OCI-LY3 (cell line): ENCODE results near the gene DHCR7.
A peak's percentile ranks its signal among the peaks of the same experiment; 100 is the strongest.
"Not testable (repeated sequence)": the region's sequence is repeated elsewhere in the genome, so short reads cannot be mapped to it uniquely, and the experiment has no call there.

ENCODE experiments used
- H2AFZ ChIP-seq: fragments of 200-600, 300-600 bp; shearing (Covaris generic); 2 replicates; pipeline ENCODE4 v1.6.0; 2014; ENCODE audit warnings: antibody characterized with exemption, low read depth, low read length
- H3K27ac ChIP-seq: fragments of 200-600, 300-600 bp; sonication (generic); 2 replicates; pipeline ENCODE4 v1.5.1; 2014; ENCODE audit warnings: mild to moderate bottlenecking, low read length, moderate library complexity, mixed read lengths
- H3K27me3 ChIP-seq: fragments of 200-600, 300-600 bp; sonication (generic); 2 replicates; pipeline ENCODE4 v1.6.1; 2014; ENCODE audit warnings: low read depth, low read length, mixed read lengths
- H3K36me3 ChIP-seq: fragments of 200-600, 300-600 bp; sonication (generic); replicated peaks from 2 replicates; pipeline ENCODE3; 2014; ENCODE audit warnings: low read depth, low read length, mixed read lengths
- H3K4me1 ChIP-seq: fragments of 300-600, 200-600 bp; sonication (generic); 2 replicates; pipeline ENCODE4 v1.6.1; 2014; ENCODE audit warnings: low read length, mixed read lengths
- H3K4me2 ChIP-seq: fragments of 200-600, 300-600 bp; sonication (generic); 2 replicates; pipeline ENCODE4 v1.6.1; 2014; ENCODE audit warnings: low read length, mixed read lengths
- H3K4me3 ChIP-seq: fragments of 300-600, 200-600 bp; sonication (generic); 2 replicates; pipeline ENCODE4 v1.5.1; 2014; ENCODE audit warnings: antibody characterized with exemption, mild to moderate bottlenecking, low read length, moderate library complexity
- H3K79me2 ChIP-seq: fragments of 300-600, 200-600 bp; shearing (Covaris generic); 2 replicates; pipeline ENCODE4 v1.6.1; 2014; ENCODE audit warnings: mild to moderate bottlenecking, low read length, mixed read lengths
- H3K9ac ChIP-seq: fragments of 300-600, 200-600 bp; shearing (Covaris generic); 2 replicates; pipeline ENCODE4 v1.6.0; 2014; ENCODE audit warnings: mild to moderate bottlenecking, low read length, moderate library complexity
- H3K9me3 ChIP-seq: fragments of 200-600, 300-600 bp; shearing (Covaris generic); 2 replicates; pipeline ENCODE4 v1.6.1; 2014; ENCODE audit warnings: low read length, mixed read lengths; ENCODE audit not compliant: insufficient read depth
- H4K20me1 ChIP-seq: fragments of 200-600, 300-600 bp; sonication (generic); 2 replicates; pipeline ENCODE4 v1.6.1; 2016; ENCODE audit warnings: low read length, mixed read lengths; ENCODE audit not compliant: insufficient read depth
- EZH2phosphoT487 ChIP-seq: fragments of 200-600 bp; shearing (Covaris generic); IDR thresholded peaks from 2 replicates; pipeline ENCODE4 v1.6.1; 2018; ENCODE audit warnings: antibody characterized with exemption, mixed run types, low read depth
- TF ChIP-seq, protein P1 (sequence below): fragments of 200-600, 300-600 bp; sonication (generic); IDR thresholded peaks from 2 replicates; pipeline ENCODE4 v1.5.1; 2014; ENCODE audit warnings: antibody characterized with exemption, low read length, low read depth

DHCR7 gene

DNA sequence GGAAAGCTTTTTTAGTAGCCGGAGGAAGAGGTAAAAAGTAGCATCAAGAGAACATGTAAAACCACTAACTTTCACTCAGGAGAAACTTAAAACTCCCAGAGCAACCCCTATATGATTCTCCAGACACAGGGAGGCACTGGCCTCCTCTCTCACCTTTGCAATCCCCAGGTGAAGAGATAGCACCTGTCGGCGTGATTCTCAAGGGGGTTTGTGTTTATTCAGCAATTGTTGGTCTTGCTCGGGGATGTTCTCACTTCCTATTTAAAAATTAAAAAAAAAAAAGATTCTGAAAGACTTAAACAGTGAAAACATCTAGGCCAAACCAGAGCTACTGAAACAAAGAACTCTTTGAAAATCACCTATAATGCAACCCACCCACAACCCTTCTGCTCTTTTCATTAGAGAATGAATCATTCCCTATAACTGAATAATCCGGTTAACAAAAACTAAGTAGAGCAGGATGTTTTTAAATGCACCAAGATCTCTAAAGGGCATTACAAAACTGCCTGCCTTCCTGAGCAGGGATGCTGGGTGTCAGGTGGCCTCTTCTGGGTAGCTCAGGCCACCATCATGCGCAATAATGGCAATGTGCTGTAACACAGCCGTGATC is 24.9 kb downstream of the DHCR7 start:
- Histone ChIP-seq H4K20me1 (no peaks in the 10 kb centered on the region), H3K4me1 (peaks cover 21% of the 10 kb centered on the region), H3K9ac (no peak overlapping the region), H3K27ac (no peak overlapping the region; the same call in 1 of the 2 replicates), H3K4me2 (peak overlapping the region; percentile 21), H3K4me3 (no peak overlapping the region), H2AFZ (no peak overlapping the region), H3K79me2 (no peaks in the 10 kb centered on the region), H3K27me3 (peaks cover 17% of the 10 kb centered on the region), H3K36me3 (no peaks in the 10 kb centered on the region), H3K9me3 (no peaks in the 10 kb centered on the region)
- TF ChIP-seq, protein P1, sequence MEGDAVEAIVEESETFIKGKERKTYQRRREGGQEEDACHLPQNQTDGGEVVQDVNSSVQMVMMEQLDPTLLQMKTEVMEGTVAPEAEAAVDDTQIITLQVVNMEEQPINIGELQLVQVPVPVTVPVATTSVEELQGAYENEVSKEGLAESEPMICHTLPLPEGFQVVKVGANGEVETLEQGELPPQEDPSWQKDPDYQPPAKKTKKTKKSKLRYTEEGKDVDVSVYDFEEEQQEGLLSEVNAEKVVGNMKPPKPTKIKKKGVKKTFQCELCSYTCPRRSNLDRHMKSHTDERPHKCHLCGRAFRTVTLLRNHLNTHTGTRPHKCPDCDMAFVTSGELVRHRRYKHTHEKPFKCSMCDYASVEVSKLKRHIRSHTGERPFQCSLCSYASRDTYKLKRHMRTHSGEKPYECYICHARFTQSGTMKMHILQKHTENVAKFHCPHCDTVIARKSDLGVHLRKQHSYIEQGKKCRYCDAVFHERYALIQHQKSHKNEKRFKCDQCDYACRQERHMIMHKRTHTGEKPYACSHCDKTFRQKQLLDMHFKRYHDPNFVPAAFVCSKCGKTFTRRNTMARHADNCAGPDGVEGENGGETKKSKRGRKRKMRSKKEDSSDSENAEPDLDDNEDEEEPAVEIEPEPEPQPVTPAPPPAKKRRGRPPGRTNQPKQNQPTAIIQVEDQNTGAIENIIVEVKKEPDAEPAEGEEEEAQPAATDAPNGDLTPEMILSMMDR = no peak
- no peak for TF ChIP-seq EZH2phosphoT487

DNA sequence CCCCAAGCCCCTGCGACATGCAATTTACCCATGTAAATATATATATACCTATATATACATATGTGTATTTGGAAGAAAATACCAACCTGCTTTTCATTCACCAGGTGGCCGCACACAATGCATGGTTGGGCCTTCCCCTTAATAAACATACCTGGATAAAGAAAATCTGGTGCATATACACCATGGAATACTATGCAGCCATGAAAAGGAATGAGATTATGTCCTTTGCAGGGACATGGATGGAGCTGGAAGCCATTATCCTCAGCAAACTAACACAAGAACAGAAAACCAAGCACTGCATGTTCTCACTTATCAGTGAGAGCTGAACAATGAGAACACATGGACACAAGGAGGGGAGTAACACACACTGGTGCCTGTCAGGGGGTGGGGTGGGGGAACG is 25.9 kb downstream of the DHCR7 start:
- H3K4me2 ChIP-seq, H2AFZ ChIP-seq, H3K9me3 ChIP-seq, H3K79me2 ChIP-seq, H3K9ac ChIP-seq, H3K4me3 ChIP-seq, H3K27ac ChIP-seq, H3K36me3 ChIP-seq, H4K20me1 ChIP-seq: not testable (repeated sequence)
- peaks cover 21% of the 10 kb centered on the region for H3K4me1 ChIP-seq
- H3K27me3 ChIP-seq = peaks cover 25% of the 10 kb centered on the region

DNA sequence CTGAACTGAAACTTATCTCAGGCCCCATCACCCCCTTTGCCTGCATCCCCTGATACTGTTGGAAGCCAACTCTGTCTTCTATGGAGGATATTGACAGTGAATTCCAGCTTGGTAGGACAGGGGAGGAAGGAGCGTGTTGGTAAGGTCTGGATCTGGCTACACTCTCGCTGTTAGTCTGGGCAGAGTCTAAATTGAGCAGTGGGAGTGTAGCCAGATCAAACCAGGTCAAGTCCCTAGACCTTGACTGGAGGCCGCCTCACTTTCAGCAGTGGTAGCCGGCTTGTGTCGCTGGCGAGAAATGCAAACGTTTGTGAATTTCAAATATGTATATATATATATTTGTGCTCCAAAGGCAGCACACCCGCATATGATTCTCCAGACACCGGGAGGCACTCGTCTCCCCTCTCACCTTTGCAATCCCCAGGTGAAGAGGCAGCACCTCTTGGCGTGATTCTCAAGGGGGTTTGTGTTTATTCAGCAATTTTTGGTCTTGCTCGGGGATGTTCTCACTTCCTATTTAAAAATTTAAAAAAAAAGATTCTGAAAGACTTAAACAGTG is 26.7 kb downstream of the DHCR7 start:
- Histone ChIP-seq H2AFZ (no peak overlapping the region), H3K4me1 (peaks cover 21% of the 10 kb centered on the region), H3K36me3 (no peaks in the 10 kb centered on the region), H3K9ac (no peak overlapping the region), H3K4me3 (no peak overlapping the region), H3K27me3 (peaks cover 26% of the 10 kb centered on the region), H3K27ac (no peak overlapping the region), H3K79me2 (no peaks in the 10 kb centered on the region), H3K4me2 (peak overlapping the region; percentile 36), H3K9me3 (no peaks in the 10 kb centered on the region), H4K20me1 (no peaks in the 10 kb centered on the region)
- TF ChIP-seq, protein P1 = no peak
- no peak for TF ChIP-seq EZH2phosphoT487

DNA sequence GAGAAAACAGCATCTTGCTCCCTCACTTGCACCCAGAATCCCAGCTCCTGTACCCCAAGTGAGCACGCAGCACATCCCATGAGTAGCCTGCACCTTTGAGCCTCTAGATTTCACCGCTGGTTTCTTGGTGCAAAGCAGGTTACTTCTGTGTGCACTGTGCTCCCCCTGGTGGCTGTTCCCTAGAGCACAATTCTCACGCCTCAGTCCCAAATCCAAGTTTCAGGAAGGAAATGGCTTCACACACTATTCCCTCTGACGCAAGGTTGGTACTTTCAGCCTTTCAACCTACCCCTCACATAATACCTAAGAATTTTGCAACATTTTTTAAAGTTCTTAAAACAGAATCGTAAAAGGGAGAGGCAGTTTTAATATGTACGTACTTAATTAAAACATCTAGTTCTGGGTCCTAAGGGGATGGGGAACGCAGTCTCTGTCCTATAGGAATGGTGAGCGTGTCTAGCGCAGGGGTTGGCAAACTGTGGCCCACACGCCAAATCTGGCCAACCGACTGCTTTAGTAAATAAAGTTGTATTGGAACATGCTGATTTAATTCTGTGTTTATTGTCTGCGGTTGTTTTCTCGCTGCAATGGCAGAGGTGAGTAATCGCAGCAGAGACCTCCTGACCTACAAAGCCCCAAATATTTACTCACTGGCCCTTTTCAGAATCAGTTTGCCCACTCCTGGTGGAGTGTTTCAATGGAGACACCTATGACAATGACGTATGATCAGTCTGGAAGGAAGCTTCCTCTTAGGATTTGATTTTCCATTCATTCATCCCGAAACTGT is 27.5 kb downstream of the DHCR7 start:
- Histone ChIP-seq H3K9me3 (no peaks in the 10 kb centered on the region), H3K36me3 (no peaks in the 10 kb centered on the region), H3K9ac (no peak overlapping the region), H2AFZ (no peak overlapping the region), H3K79me2 (no peaks in the 10 kb centered on the region), H3K4me1 (peaks cover 21% of the 10 kb centered on the region), H3K27ac (no peak overlapping the region), H4K20me1 (no peaks in the 10 kb centered on the region), H3K27me3 (peaks cover 34% of the 10 kb centered on the region), H3K4me2 (peak overlapping the region; percentile 36; the same call in 1 of the 2 replicates), H3K4me3 (no peak overlapping the region)
- TF ChIP-seq, protein P1 = peak; percentile 94
- TF ChIP-seq EZH2phosphoT487 = no peak
